Dedifferentiated amniotic fluid mesenchymal stem cell (primary cell): ENCODE data around the gene FDCSP.
A peak's percentile ranks its signal among the peaks of the same experiment; 100 is the strongest.
"Not testable (repeated sequence)": the region's sequence is repeated elsewhere in the genome, so short reads cannot be mapped to it uniquely, and the experiment has no call there.

Experiments
- DNase-seq: peaks from one replicate; pipeline ENCODE4 v3.0.0-alpha.2; 2016; ENCODE audit errors: extremely low spot score

The FDCSP gene

DNA sequence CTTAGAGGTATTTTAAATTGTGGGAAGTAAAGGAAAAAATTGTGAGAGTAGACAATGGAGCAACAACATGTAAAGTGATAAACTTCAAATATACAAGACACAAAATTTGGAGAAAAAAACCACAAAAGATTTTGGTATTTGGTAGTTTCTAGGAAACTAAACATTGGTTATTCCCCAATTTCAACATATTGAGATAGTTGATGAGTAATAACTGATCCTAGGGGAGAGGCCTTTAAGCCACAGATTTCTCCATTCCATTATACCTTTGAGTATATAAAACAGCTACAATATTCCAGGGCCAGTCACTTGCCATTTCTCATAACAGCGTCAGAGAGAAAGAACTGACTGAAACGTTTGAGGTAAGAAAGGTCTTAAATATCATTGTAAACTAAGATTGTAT is at the start of gene FDCSP:
TSS of gene FDCSP (plus strand) at position 301 of the 400 bp plus-strand sequence. CDS start 5,071 bp downstream, outside the sequence.
- no peak for DNase-seq

GRCh38 chr4:70177090-70177489 is 48.8 kb upstream of the FDCSP start:
- no peak for DNase-seq

GRCh38 chr4:70178075-70178660 is 47.8 kb upstream of the FDCSP start:
- no peak for DNase-seq

DNA sequence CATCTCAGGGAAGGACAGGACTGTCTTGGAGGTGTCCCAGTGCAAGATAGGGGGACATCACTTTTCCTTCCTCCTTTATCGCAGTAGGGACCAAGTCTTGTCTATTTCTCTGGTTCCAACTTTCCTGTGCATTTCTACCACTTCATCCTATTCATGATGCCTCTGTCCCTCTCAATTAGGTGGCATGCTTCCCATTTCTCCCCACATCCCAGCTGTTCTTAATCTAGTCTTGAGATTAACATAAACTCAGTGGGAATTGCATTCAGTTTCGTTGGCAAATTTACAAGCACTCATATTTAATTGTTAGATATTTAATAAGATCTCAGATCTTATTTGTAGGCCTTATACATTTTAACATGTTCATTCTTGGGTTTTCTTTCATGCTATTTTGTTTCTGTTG is 46.1 kb upstream of the FDCSP start:
- no peak for DNase-seq

- no peak for DNase-seq
Measured at GRCh38 chr4:70181864-70182263, 44.1 kb upstream of the FDCSP start.

- no peak for DNase-seq
Measured at GRCh38 chr4:70182517-70183167, 43.3 kb upstream of the FDCSP start.

DNA sequence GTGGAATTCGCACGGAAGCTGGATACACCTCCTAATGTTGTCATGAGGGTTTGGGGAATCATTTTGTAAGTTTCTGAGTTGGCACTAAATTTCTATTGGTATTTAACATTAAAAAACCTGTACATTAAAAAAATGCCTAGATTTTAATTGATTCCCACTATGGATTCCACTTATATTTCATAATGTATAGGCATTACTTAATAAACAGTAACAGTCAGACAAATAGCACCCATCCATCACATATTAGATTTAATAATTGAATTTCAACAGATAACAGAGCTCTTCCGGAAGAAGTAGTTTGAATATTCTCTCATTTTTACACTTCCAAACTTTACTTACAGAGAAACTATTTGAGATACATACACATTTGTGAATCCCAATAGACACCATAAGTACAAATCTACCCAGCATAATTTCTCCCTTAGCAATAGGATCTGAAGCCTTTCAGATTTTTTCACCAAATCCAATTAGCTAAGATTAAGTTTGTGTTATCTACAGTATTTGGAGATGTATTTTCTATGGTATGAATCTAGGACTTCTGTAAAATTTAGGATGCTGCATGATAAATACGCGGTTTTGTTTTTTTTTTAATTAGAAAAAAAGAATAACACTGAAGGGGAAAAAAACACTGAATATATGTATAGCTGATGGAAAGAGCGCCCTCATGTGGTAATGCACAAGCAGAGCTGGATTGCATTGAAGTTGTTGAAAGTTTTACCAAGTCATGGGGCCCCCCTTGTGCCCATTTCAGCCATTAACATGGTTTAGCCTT is 42.6 kb upstream of the FDCSP start:
- DNase-seq, result peak; percentile 50

DNA sequence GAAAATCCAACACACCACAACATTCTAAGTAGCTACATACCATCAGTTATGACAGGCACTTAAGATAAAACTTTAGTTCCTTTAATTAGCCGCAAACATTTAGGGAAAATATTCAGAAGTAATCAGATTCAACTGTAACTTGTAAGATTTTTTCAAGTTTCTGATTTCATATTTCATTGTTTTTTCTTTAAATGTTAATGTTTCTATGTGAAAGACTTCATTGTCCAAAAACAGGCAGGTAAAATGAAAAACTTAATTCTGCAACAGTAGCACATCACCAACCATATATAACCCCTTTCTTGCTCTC is 42.0 kb upstream of the FDCSP start:
- no peak for DNase-seq

- DNase-seq, result no peak
Measured at GRCh38 chr4:70187216-70187615, 38.7 kb upstream of the FDCSP start.

DNA sequence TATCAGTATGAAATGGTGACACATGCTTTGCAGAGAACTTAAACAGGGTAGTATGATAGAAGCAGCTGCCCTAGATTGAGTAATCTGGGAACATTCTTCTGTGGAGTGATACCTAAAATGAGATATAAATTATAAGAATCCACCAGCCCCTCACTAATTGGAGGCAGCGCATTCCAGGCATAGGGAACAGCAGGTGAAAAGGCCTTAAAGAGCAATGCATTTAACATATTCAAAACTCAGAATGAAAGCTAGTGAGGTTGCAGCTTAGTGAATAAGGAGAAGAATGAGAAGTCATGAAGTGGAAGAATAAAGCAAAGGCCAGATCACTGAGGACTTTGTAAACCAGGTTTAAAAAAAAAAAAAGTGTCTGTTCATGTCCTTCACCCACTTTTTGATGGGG is 35.3 kb upstream of the FDCSP start:
- DNase-seq, result no peak

GRCh38 chr4:70191647-70192046 is 34.3 kb upstream of the FDCSP start:
- DNase-seq, result no peak

DNA sequence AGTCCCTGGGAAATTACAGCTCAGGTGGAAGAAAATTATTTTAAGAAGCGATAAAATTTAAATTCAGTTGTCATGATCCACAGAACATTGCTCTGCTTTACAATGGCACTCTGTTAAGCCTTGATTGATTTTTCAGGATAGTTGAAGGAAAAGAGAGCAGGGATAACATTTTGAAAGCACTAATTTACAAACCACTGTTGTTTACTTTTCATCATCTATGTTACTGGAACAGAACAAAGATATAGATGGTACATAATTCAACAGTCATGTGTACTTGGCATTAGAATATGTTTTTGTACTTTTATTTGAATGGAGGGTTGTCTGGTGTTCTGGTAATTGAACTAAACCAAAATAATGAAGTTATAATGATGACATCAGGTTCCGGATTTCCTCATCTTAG is 33.0 kb upstream of the FDCSP start:
- DNase-seq, result no peak

DNA sequence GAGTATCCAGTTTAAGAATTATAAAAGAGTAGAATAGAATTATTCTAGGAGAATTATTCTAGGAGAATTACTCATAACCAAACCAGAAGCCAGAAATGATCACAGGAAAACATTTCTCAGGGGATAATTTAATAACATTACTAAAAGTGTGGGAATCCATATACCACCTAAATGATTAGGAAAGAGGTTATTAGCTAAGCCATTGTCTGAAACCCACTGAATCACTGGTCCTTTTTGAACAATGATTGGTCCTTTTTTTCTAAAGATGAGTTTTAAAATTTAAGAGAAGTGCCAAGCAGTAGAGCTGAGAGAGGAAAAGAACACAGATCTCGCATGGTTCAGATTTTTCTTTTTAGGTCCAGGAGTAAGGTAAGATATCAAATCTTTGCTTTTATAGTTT is 30.5 kb upstream of the FDCSP start, which contains the start of gene ODAM:
TSS of gene ODAM (plus strand) at position 301 of the 400 bp plus-strand sequence. CDS start 819 bp downstream, outside the sequence.
- DNase-seq, result no peak

GRCh38 chr4:70196857-70197256 is 29.1 kb upstream of the FDCSP start:
- no peak for DNase-seq

- no peak for DNase-seq
Measured at GRCh38 chr4:70197842-70198241, 28.1 kb upstream of the FDCSP start.

DNA sequence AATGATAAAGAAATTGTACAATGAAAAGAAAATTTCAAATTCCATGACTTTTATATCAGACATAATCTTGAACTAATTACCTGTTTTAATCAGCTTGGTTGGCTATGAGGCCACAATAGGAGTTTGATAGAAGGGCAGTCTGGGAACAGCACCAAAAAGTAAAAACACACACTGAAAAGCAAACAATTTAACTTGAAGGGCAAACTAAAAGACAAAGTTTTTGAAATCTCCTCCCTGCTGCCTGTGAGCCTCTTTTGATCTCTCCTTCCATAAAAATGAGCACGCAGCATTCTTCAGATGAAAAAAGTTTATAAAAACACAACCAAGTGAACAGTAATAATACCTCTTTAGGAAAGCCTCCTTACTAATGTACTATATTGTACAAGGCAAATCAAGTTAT is 22.3 kb upstream of the FDCSP start:
- no peak for DNase-seq

DNA sequence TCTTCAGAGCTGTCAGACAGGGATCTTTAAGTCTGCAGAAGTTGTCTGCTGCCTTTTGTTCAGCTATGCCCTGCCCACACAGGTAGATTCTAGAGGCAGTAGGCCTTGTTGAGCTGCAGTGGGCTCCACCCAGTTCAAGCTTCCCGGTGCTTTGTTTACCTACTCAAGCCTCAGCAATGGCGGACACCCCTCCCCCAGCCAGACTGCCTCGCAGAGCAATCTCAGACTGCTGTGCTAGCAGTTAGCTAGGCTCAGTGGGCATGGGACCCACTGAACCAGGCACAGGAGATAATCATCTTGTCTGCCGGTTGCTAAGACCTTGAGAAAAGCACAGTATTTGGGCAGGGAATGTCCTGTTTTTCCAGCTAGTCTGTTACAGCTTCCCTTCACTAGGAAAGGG is 13.2 kb upstream of the FDCSP start:
- DNase-seq, result not testable (repeated sequence)

DNA sequence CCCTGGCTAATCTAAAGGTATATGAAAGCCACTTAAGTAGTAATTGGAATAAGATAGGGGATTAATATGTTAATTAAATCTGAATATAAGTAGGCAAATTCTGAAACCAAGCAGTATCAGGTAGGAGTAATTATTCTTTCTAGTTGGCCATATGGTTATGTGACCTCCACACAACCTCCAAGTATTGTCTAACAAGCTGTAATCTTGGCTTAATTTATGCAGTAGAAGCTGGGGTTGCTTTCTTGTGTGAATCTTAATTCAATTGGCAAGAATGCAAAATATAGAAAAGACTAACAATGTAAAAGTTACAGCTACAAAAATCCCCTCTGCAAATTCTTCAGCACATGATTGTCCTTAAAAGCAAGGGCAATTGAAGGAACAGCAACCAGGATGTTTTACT is 9.8 kb upstream of the FDCSP start:
- not testable (repeated sequence) for DNase-seq

- DNase-seq, result not testable (repeated sequence)
Measured at GRCh38 chr4:70216550-70216949, 9.4 kb upstream of the FDCSP start.

DNA sequence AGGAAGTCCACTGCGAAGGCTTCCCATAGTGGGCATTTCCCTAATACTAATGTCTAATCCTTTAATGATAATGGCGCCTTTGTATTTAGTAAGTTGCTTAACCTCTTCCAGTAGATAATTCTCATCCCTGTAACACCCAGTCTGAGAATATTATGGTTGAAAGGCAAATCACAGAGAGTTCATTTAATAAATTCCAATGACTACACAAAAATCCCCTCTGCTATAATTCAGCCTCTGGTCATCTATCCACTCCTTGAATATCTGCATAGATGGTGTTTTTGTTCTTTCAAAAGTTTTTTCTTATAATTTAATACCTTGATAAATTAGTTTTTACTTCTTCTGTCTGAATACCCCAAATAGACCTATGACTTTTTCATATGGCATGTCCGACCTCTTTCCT is 4.5 kb upstream of the FDCSP start:
- not testable (repeated sequence) for DNase-seq

DNA sequence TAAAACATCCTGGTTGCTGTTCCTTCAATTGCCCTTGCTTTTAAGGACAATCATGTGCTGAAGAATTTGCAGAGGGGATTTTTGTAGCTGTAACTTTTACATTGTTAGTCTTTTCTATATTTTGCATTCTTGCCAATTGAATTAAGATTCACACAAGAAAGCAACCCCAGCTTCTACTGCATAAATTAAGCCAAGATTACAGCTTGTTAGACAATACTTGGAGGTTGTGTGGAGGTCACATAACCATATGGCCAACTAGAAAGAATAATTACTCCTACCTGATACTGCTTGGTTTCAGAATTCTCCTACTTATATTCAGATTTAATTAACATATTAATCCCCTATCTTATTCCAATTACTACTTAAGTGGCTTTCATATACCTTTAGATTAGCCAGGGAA is 4.1 kb upstream of the FDCSP start:
- DNase-seq, result not testable (repeated sequence)

GRCh38 chr4:70236125-70236524 is 10.2 kb downstream of the FDCSP start:
- DNase-seq, result no peak
